SHP77 treated with DMSO at 0.1 percent for 48 hours (cell line): ENCODE measurements around the gene RBM12.
"Not testable (repeated sequence)": the region's sequence is repeated elsewhere in the genome, so short reads cannot be mapped to it uniquely, and the experiment has no call there.

Experiments used
- DNase-seq: peaks from one replicate; lab custom pipeline; 2025; lab: John Stamatoyannopoulos, UW

RBM12 gene

GRCh38 chr20:35664466-35665206 is at the start of gene RBM12, which contains the start of gene CPNE1:
RBM12 (minus strand) TSS chr20:35664900; CDS start chr20:35655322, 9,578 bp downstream.
CPNE1 (minus strand) TSS chr20:35664900; CDS start chr20:35632923, 31,977 bp downstream.
- DNase-seq = peak; percentile 78

- no peak for DNase-seq
Observed at GRCh38 chr20:35714127-35714526, 49.4 kb upstream of the RBM12 start.

GRCh38 chr20:35713120-35713519 is 48.4 kb upstream of the RBM12 start:
- DNase-seq = not testable (repeated sequence)

GRCh38 chr20:35711588-35712209 is 47.0 kb upstream of the RBM12 start:
- DNase-seq = no peak

GRCh38 chr20:35710884-35711587 is 46.3 kb upstream of the RBM12 start:
- no peak for DNase-seq

GRCh38 chr20:35710039-35710438 is 45.3 kb upstream of the RBM12 start:
- DNase-seq = no peak

- no peak for DNase-seq
Observed at GRCh38 chr20:35709259-35709658, 44.6 kb upstream of the RBM12 start.

- DNase-seq = no peak
Observed at GRCh38 chr20:35708502-35708901, 43.8 kb upstream of the RBM12 start.

GRCh38 chr20:35706591-35707529 is 42.2 kb upstream of the RBM12 start:
- DNase-seq = not testable (repeated sequence)

- not testable (repeated sequence) for DNase-seq
Observed at GRCh38 chr20:35705894-35706293, 41.2 kb upstream of the RBM12 start.

GRCh38 chr20:35704514-35705261 is 40.0 kb upstream of the RBM12 start:
- DNase-seq = no peak

GRCh38 chr20:35702824-35703695 is 38.4 kb upstream of the RBM12 start:
- no peak for DNase-seq

GRCh38 chr20:35702051-35702823 is 37.5 kb upstream of the RBM12 start:
- no peak for DNase-seq

GRCh38 chr20:35700625-35701148 is 36.0 kb upstream of the RBM12 start:
- no peak for DNase-seq

- DNase-seq = no peak
Observed at GRCh38 chr20:35699957-35700624, 35.4 kb upstream of the RBM12 start.

GRCh38 chr20:35699127-35699956 is 34.6 kb upstream of the RBM12 start, which contains the start of the genes NFS1 and ROMO1:
NFS1 (minus strand) TSS chr20:35699352; CDS start chr20:35699288, 64 bp downstream.
ROMO1 (plus strand) TSS chr20:35699405; CDS start chr20:35699633, 228 bp downstream.
- peak; percentile 54 for DNase-seq
